ENCODE results near the gene NHSL2. TPM values are rescaled to one million over a fixed set of nuclear protein-coding genes. Genes with fewer than 3 reads are reported as not detected.

NHSL2 gene
- polyA plus RNA-seq, 3 donors: 16.6 to 39.8 (median 22.8) TPM

- no peak for DNase-seq
- Mint-ChIP-seq H3K36me3 (no peaks in the 10 kb centered on the region), H3K4me1 (no peaks in the 10 kb centered on the region), H3K9me3 (peaks cover 0 to 3% (median 0%) of the 10 kb centered on the region in 7 donors), H3K27ac (no peak overlapping the region), H3K27me3 (ENCODE audit: low read depth in 3 of 3) (peaks cover 0 to 7% (median 5%) of the 10 kb centered on the region in 3 donors), H3K4me3 (no peak overlapping the region)
- no peak overlapping the region for H3K27ac ChIP-seq (ENCODE audit: low read depth in 1 of 2, low read length in 2 of 2)
- H3K27me3 ChIP-seq (ENCODE audit: control insufficient read depth in 2 of 2, insufficient read depth in 2 of 2, low read length in 2 of 2): peaks cover 0 to 3% of the 10 kb centered on the region in 2 donors
- no peak overlapping the region for H2AFZ ChIP-seq (ENCODE audit: insufficient read depth, low read depth, low read length, poor library complexity, severe bottlenecking)
- no peaks in the 10 kb centered on the region for H3K4me1 ChIP-seq (ENCODE audit: control insufficient read depth in 1 of 2, insufficient read depth in 2 of 2, low read length in 2 of 2)
- intact Hi-C loops (cut with micrococcal nuclease): no loop called here
- TF ChIP-seq CTCF (IDR thresholded peaks at IDR 0.05): no peak
- H3K4me2 ChIP-seq (replicated peaks; ENCODE audit: extremely low read depth, low read length, poor library complexity, severe bottlenecking): no peak overlapping the region
- no peak overlapping the region for H3K9ac ChIP-seq (ENCODE audit: insufficient read depth, low read length, poor library complexity, severe bottlenecking)
- no peaks in the 10 kb centered on the region for H3K36me3 ChIP-seq (replicated peaks in 1 of 2; ENCODE audit: control insufficient read depth in 1 of 2, insufficient read depth in 2 of 2, low read length in 2 of 2)
- no peaks in the 10 kb centered on the region for H4K20me1 ChIP-seq (ENCODE audit: insufficient read depth, low read length)
- no peak overlapping the region for H3K4me3 ChIP-seq (replicated peaks in 1 of 3; ENCODE audit: low read depth in 2 of 3, low read length in 3 of 3)
- WGBS (ENCODE audit: insufficient coverage): no CpG with 5 or more reads among the region's 1 CpG
- no peaks in the 10 kb centered on the region for H3K79me2 ChIP-seq (ENCODE audit: insufficient read depth, low read length)
- H3K9me3 ChIP-seq (replicated peaks in 1 of 2; ENCODE audit: control insufficient read depth in 1 of 2, insufficient read depth in 1 of 2, low read length in 2 of 2): no peaks in the 10 kb centered on the region
Observed at GRCh38 chrX:71941145-71941544, 30.5 kb downstream of the NHSL2 start.

GRCh38 chrX:71941776-71942175 lies 31.1 kb downstream of the NHSL2 start:
- no peaks in the 10 kb centered on the region for H3K36me3 ChIP-seq (replicated peaks in 1 of 2; ENCODE audit: control insufficient read depth in 1 of 2, insufficient read depth in 2 of 2, low read length in 2 of 2)
- H3K4me2 ChIP-seq (replicated peaks; ENCODE audit: extremely low read depth, low read length, poor library complexity, severe bottlenecking): no peak overlapping the region
- no peak overlapping the region for H2AFZ ChIP-seq (ENCODE audit: insufficient read depth, low read depth, low read length, poor library complexity, severe bottlenecking)
- H3K4me1 ChIP-seq (ENCODE audit: control insufficient read depth in 1 of 2, insufficient read depth in 2 of 2, low read length in 2 of 2): no peaks in the 10 kb centered on the region
- no peaks in the 10 kb centered on the region for H4K20me1 ChIP-seq (ENCODE audit: insufficient read depth, low read length)
- H3K4me3 ChIP-seq (replicated peaks in 1 of 3; ENCODE audit: low read depth in 2 of 3, low read length in 3 of 3): no peak overlapping the region
- no peaks in the 10 kb centered on the region for H3K79me2 ChIP-seq (ENCODE audit: insufficient read depth, low read length)
- Mint-ChIP-seq H3K4me1 (no peaks in the 10 kb centered on the region), H3K9me3 (peaks cover 0 to 2% (median 0%) of the 10 kb centered on the region in 7 donors), H3K36me3 (no peaks in the 10 kb centered on the region), H3K4me3 (no peak overlapping the region), H3K27ac (no peak overlapping the region), H3K27me3 (ENCODE audit: low read depth in 3 of 3) (peaks cover 0 to 8% (median 5%) of the 10 kb centered on the region in 3 donors)
- peaks cover 0 to 3% of the 10 kb centered on the region in 2 donors for H3K27me3 ChIP-seq (ENCODE audit: control insufficient read depth in 2 of 2, insufficient read depth in 2 of 2, low read length in 2 of 2)
- intact Hi-C loops (cut with micrococcal nuclease): no loop called here
- no peaks in the 10 kb centered on the region for H3K9me3 ChIP-seq (replicated peaks in 1 of 2; ENCODE audit: control insufficient read depth in 1 of 2, insufficient read depth in 1 of 2, low read length in 2 of 2)
- H3K9ac ChIP-seq (ENCODE audit: insufficient read depth, low read length, poor library complexity, severe bottlenecking): no peak overlapping the region
- TF ChIP-seq CTCF (IDR thresholded peaks at IDR 0.05): no peak
- WGBS (ENCODE audit: insufficient coverage): 59% methylated on average over 3 of the region's 3 CpGs
- no peak overlapping the region for H3K27ac ChIP-seq (ENCODE audit: low read depth in 1 of 2, low read length in 2 of 2)
- DNase-seq: no peak
